MCF 10A (cell line): ENCODE measurements around the gene GNAT2. TPM values are rescaled to one million over a fixed set of nuclear protein-coding genes. Genes with fewer than 3 reads are reported as not detected.
A peak's percentile ranks its signal among the peaks of the same experiment; 100 is the strongest.

ENCODE experiments used
- BruUV-seq: library from RNA; stranded (reverse); fragments of 400-500 nt; replicated peaks from 2 replicates; lab custom pipeline; 2021; lab: Mats Ljungman, UMichigan
- CTCF ChIA-PET: fragments of 300-600 bp; sonication (Branson Sonifier 250); formaldehyde crosslinking; extraction: SDS; loops from one replicate; lab custom pipeline; 2021; ENCODE audit warnings: antibody characterized with exemption, inconsistent platforms; lab: Yijun Ruan, JAX
- POLR2A ChIA-PET: fragments of 300-600, 350-650 bp; sonication (Branson Sonifier 250); formaldehyde crosslinking; extraction: SDS; loops from one replicate; lab custom pipeline; 2020; ENCODE audit warnings: antibody characterized with exemption, inconsistent platforms; lab: Yijun Ruan, JAX
- DNase-seq: peaks from one replicate; pipeline ENCODE4 v3.0.0-alpha.2; 2018; ENCODE audit not compliant: unreplicated experiment
- H3K27ac Mint-ChIP-seq: one replicate; pipeline ENCODE4 v1.8.0; 2022; ENCODE audit warnings: mild to moderate bottlenecking, low read depth, mixed read lengths; ENCODE audit not compliant: unreplicated experiment
- H3K27me3 Mint-ChIP-seq: one replicate; pipeline ENCODE4 v1.8.0; 2022; ENCODE audit warnings: mixed read lengths; ENCODE audit not compliant: insufficient read depth, unreplicated experiment
- H3K36me3 Mint-ChIP-seq: one replicate; pipeline ENCODE4 v1.8.0; 2022; ENCODE audit warnings: mild to moderate bottlenecking, moderate library complexity, mixed read lengths; ENCODE audit not compliant: insufficient read depth, unreplicated experiment
- H3K4me1 Mint-ChIP-seq: one replicate; pipeline ENCODE4 v1.8.0; 2022; ENCODE audit warnings: mixed read lengths; ENCODE audit not compliant: insufficient read depth, unreplicated experiment
- H3K4me3 Mint-ChIP-seq: one replicate; pipeline ENCODE4 v1.8.0; 2022; ENCODE audit warnings: mild to moderate bottlenecking, moderate library complexity, mixed read lengths; ENCODE audit not compliant: unreplicated experiment
- H3K9me3 Mint-ChIP-seq: one replicate; pipeline ENCODE4 v1.8.0; 2022; ENCODE audit warnings: mixed read lengths; ENCODE audit not compliant: unreplicated experiment
- intact Hi-C: fragments of 100-400 bp; cut with micrococcal nuclease; formaldehyde crosslinking; loops from 2 replicates; pipeline ENCODE4 v1.14.1; 2022
- total RNA-seq: library from RNA; stranded (reverse); gene quantifications from 2 replicates; pipeline ENCODE4 v1.2.3, GENCODE V29; 2022
- TF ChIP-seq, protein P1 (sequence below): fragments of 200-600 bp; IDR thresholded peaks from one replicate; pipeline ENCODE4 v1.8.0; 2022; ENCODE audit warnings: antibody characterized with exemption, mild to moderate bottlenecking; ENCODE audit not compliant: unreplicated experiment

The GNAT2 gene
- total RNA-seq, 1 experiment from 2014 or later, result not detected

DNA sequence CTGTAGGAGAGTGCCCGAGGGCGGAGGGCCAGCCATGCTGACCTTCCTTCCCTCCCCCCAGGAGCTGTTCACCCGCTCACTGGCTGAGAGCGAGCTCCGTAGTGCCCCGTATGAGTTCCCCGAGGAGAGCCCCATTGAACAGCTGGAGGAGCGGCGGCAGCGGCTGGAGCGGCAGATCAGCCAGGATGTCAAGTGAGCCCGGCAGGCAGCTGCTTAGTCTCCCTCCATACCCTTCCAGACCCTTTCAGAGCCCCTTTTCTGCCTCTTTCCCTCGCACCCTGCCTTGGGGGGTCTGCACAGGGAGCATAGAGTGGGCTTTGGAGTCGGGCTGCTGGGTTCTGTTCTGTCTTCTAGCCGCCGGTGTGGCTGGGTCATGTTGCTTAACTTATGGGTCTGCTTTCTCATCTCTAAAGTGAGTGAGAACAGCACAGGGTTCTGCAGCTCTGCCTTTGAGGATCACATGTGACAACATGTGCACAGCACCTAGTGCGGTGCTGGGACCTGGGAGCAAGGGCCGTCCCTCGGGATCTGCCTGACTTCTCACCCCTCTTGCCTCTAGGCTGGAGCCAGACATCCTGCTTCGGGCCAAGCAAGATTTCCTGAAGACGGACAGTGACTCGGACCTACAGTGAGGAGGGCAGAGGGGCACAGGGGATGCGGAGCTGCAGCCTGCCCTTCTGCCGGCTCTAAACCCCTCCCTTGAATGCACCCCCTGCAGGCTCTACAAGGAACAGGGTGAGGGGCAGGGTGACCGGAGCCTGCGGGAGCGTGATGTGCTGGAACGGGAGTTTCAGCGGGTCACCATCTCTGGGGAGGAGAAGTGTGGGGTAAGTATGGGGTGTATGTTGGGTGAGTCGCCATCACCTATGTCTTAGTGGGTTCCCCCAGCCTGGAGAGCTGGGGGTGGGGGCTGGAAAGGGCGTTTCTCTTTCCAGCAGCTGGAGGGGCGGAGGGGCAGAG lies 6.5 kb upstream of the GNAT2 start:
- no peak for DNase-seq
- H3K4me1 Mint-ChIP-seq, result peaks cover 13% of the 10 kb centered on the region
- no peaks in the 10 kb centered on the region for H3K9me3 Mint-ChIP-seq
- no TSS peak for BruUV-seq
- peak overlapping the region; percentile 70 for H3K27ac Mint-ChIP-seq
- POLR2A ChIA-PET, result no interaction called here
- CTCF ChIA-PET, result interaction anchor here (0.7 to 11.4 kb wide), 3 partner anchors 14 to 358 kb away, joined by 3 to 96 read pairs (median 5); no protein-coding TSS in a partner anchor
- TF ChIP-seq, protein P1, sequence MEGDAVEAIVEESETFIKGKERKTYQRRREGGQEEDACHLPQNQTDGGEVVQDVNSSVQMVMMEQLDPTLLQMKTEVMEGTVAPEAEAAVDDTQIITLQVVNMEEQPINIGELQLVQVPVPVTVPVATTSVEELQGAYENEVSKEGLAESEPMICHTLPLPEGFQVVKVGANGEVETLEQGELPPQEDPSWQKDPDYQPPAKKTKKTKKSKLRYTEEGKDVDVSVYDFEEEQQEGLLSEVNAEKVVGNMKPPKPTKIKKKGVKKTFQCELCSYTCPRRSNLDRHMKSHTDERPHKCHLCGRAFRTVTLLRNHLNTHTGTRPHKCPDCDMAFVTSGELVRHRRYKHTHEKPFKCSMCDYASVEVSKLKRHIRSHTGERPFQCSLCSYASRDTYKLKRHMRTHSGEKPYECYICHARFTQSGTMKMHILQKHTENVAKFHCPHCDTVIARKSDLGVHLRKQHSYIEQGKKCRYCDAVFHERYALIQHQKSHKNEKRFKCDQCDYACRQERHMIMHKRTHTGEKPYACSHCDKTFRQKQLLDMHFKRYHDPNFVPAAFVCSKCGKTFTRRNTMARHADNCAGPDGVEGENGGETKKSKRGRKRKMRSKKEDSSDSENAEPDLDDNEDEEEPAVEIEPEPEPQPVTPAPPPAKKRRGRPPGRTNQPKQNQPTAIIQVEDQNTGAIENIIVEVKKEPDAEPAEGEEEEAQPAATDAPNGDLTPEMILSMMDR, result no peak
- no peaks in the 10 kb centered on the region for H3K27me3 Mint-ChIP-seq
- H3K36me3 Mint-ChIP-seq, result peaks cover 19% of the 10 kb centered on the region
- H3K4me3 Mint-ChIP-seq, result no peak overlapping the region
- intact Hi-C loops, result no loop called here

DNA sequence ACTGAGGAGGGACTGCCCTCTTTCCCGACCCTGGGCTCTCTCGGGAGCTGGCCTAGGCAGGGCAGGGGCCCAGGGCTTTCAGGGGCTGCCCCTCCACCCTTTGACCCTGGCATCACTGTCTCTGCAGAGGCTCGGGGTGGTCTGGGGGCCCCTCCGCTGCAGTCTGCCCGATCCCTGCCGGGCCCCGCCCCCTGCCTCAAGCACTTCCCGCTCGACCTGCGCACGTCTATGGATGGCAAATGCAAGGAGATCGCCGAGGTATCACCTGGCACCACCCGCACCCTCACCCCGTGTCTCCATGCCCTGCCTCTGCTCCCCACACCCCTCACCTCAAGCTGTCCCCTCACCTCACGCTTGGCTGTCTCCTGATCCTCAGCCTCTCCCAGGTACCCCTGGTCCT lies 5.8 kb upstream of the GNAT2 start:
- TF ChIP-seq, protein P1, result no peak
- Mint-ChIP-seq H3K9me3 (no peaks in the 10 kb centered on the region), H3K27me3 (no peaks in the 10 kb centered on the region), H3K36me3 (peaks cover 16% of the 10 kb centered on the region), H3K4me1 (peaks cover 13% of the 10 kb centered on the region), H3K27ac (no peak overlapping the region), H3K4me3 (no peak overlapping the region)
- ChIA-PET POLR2A (no interaction called here), CTCF (interaction anchor here (0.7 to 11.4 kb wide), 4 partner anchors 15 to 361 kb away, joined by 3 to 96 read pairs (median 4); no protein-coding TSS in a partner anchor)
- intact Hi-C loops, result no loop called here
- DNase-seq, result no peak
- no TSS peak for BruUV-seq

DNA sequence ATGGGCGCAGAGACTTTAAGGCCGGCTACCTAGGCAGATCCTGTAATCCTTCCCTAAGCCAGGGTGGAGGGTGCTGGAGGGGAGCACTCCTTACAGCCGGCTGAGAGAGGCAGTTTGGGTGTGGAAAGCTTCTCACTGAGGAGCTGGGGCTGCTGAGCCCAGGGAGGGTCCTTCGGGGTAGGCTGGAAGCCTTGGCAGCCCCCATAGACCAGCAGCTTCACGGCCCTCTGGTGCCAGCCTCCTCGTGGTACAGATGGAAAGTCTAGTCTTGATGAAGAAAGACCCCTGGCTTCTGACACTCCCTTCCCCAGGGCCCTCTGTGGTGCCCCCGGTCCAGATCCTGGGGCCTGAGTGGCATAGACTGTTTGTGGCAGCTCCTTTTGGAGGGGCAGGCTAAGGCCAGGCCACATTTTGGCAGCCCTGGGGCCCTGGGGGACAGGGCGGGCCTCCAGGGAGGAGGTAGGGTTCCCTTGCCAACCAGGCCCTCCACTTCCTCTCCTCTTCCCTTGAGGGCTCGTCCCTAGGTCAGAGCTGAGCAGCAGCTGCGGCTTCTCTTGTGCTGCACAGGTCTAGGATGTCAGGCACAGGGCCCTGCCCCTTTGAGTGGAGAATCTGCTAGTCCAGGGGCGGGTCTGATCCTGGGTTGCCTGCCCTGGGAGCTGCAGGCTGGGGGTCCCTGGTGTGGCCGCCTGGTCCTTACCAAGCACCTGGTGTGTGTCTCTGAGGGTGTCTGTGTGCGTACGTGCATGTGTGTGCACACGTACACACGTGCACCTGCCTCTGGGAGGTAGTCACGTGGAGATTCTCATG lies 5.0 kb upstream of the GNAT2 start:
- H3K4me3 Mint-ChIP-seq, result no peak overlapping the region
- H3K27ac Mint-ChIP-seq, result no peak overlapping the region
- intact Hi-C loops, result no loop called here
- peaks cover 14% of the 10 kb centered on the region for H3K4me1 Mint-ChIP-seq
- BruUV-seq, result no TSS peak
- H3K9me3 Mint-ChIP-seq, result no peaks in the 10 kb centered on the region
- H3K36me3 Mint-ChIP-seq, result peaks cover 15% of the 10 kb centered on the region
- H3K27me3 Mint-ChIP-seq, result no peaks in the 10 kb centered on the region
- TF ChIP-seq, protein P1, result no peak
- CTCF ChIA-PET, result interaction anchor here (0.6 to 11.4 kb wide), 6 partner anchors 15 to 839 kb away, joined by 3 to 96 read pairs (median 4); no protein-coding TSS in a partner anchor
- POLR2A ChIA-PET, result no interaction called here
- DNase-seq, result no peak
